ENCODE measurements around the gene OLFML2A. TPM values are rescaled to one million over a fixed set of nuclear protein-coding genes. Genes with fewer than 3 reads are reported as not detected.

Gene OLFML2A
- total RNA-seq, 1 experiment from 2014 or later: 5.8 TPM

DNA sequence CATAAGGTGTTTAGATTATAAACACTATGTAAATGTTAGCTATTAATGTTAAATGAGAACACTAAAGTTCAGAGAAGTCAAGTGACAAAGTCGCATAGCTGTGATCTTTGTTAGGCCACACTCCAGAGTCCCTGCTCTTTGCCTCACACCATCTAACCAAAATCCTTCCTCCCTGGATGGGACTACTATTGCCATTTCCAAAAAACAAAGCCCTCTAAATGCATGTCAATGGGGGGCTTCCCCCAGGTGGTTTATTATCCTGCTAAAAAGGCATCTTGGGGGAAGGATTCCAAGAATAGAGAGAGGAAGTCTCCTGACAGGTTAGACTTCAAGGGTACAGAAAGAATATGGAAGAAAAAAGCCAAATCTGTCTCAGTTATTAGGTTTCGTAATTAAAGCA, 16.2 kb upstream of the OLFML2A start:
- no peak overlapping the region for H3K14ac ChIP-seq (ENCODE audit: insufficient read depth, low read length)
- H3K23me2 ChIP-seq (ENCODE audit: insufficient read length, low read depth, low read length, poor library complexity, severe bottlenecking): peaks cover 3% of the 10 kb centered on the region
- H3T11ph ChIP-seq (ENCODE audit: low read length): no peak overlapping the region
- no peak overlapping the region for H3K23ac ChIP-seq (ENCODE audit: insufficient read length, low read depth, low read length)
- H3K4me2 ChIP-seq (ENCODE audit: insufficient read depth, insufficient read length, low read length): peak overlapping the region; percentile 47
- no peaks in the 10 kb centered on the region for H4K20me1 ChIP-seq (ENCODE audit: control insufficient read depth, insufficient read depth, insufficient read length)
- H2BK120ac ChIP-seq (ENCODE audit: low read depth, low read length, poor library complexity, severe bottlenecking): no peak overlapping the region
- H3K9me3 ChIP-seq (ENCODE audit: control insufficient read depth, low read depth, low read length): no peaks in the 10 kb centered on the region
- no peak overlapping the region for H4K8ac ChIP-seq (replicated peaks; ENCODE audit: insufficient read length, low read depth, low read length)
- no peaks in the 10 kb centered on the region for H3K9me3 Mint-ChIP-seq
- peaks cover 9% of the 10 kb centered on the region; the same call in 1 of the 2 replicates for H3K79me2 ChIP-seq (ENCODE audit: insufficient read depth, low read length)
- no peak overlapping the region for H2BK5ac ChIP-seq (ENCODE audit: insufficient read length, low read length)
- H3K27me3 ChIP-seq (ENCODE audit: insufficient read depth, low read length): no peaks in the 10 kb centered on the region
- no peak overlapping the region for H2BK20ac ChIP-seq (ENCODE audit: low read depth, low read length, poor library complexity, severe bottlenecking)
- peak overlapping the region; percentile 46 to 98 (median 85); a peak in 5 of 7 replicates for H3K27ac Mint-ChIP-seq
- DNase-seq: peak; percentile 80
- no peak overlapping the region for H2BK12ac ChIP-seq (ENCODE audit: insufficient read length, low read depth, low read length)
- H3K4me1 ChIP-seq (ENCODE audit: insufficient read depth, low read length): peaks cover 9% of the 10 kb centered on the region
- no peaks in the 10 kb centered on the region for H3K27me3 Mint-ChIP-seq (ENCODE audit: low read depth)
- no peak overlapping the region for H3K18ac ChIP-seq (ENCODE audit: insufficient read length, low read depth, low read length)
- H2BK15ac ChIP-seq (ENCODE audit: low read depth, low read length): no peak overlapping the region
- H3K9ac ChIP-seq (ENCODE audit: extremely low read depth, insufficient read length, low read length): no peak overlapping the region
- no peak overlapping the region for H3K4ac ChIP-seq (ENCODE audit: low read depth, low read length)
- no peaks in the 10 kb centered on the region for H3K79me1 ChIP-seq (ENCODE audit: insufficient read depth, low read depth, low read length, poor library complexity, severe bottlenecking)
- no peaks in the 10 kb centered on the region for H3K36me3 Mint-ChIP-seq (ENCODE audit: insufficient read depth in 1 of 3, low read depth in 3 of 3)
- H2AFZ ChIP-seq (ENCODE audit: low read length): no peak overlapping the region
- no peak overlapping the region for H3K56ac ChIP-seq (ENCODE audit: insufficient read length, low read depth, low read length)
- H3K4me3 Mint-ChIP-seq: peak overlapping the region; percentile 45 to 68
- H2AK5ac ChIP-seq (ENCODE audit: insufficient read length, low read length): no peak overlapping the region
- H4K5ac ChIP-seq (ENCODE audit: insufficient read length, low read depth, low read length): no peak overlapping the region
- WGBS (ENCODE audit: extremely low coverage, insufficient read length, low lambda C conversion rate): no CpG with 5 or more reads among the region's 2 CpGs
- no peak for TF ChIP-seq CTCF (conservative IDR thresholded peaks at IDR 0.05)
- no peak overlapping the region for H4K91ac ChIP-seq (ENCODE audit: insufficient read length, low read depth, low read length)
- peaks cover 91 to 96% of the 10 kb centered on the region in 2 experiments for H3K4me1 Mint-ChIP-seq
- peak overlapping the region; percentile 56 for H3K27ac ChIP-seq (ENCODE audit: insufficient read length, low read depth, low read length)
